Measurements from ENCODE around the gene RARS2. TPM values are rescaled to one million over a fixed set of nuclear protein-coding genes. Genes with fewer than 3 reads are reported as not detected.

Gene RARS2
- total RNA-seq: 16.6 and 20.2 TPM in 2 replicates

GRCh38 chr6:87589693-87590416, at the start of gene RARS2, which contains the start of gene ORC3:
Gene RARS2, minus strand, starts transcription at chr6:87589987. Its CDS starts 30 bp downstream, at chr6:87589957.
Gene ORC3, plus strand, starts transcription at chr6:87590135. Its CDS starts 34 bp downstream, at chr6:87590169.

GRCh38 chr6:87472525-87473418, 117.0 kb downstream of the RARS2 start, which contains the start of gene SLC35A1:
Gene SLC35A1, plus strand, starts transcription at chr6:87472974. Its CDS starts 30 bp downstream, at chr6:87473004.

Other genes with a start within 250 kb of the RARS2 start
- gene C6orf163, start 245.2 kb downstream of the RARS2 start, total RNA-seq: 1.6 TPM in 1 of 2 replicates, not detected in the other
- 2.2 TPM in 1 of 2 replicates, not detected in the other for gene CFAP206, start 182.0 kb downstream of the RARS2 start, total RNA-seq
- 5.2 and 10.5 TPM in 2 replicates for gene SLC35A1, start 117.0 kb downstream of the RARS2 start, total RNA-seq
- 9.5 and 17.1 TPM in 2 replicates for gene ORC3, start 148 bp upstream of the RARS2 start, total RNA-seq
- gene AKIRIN2, start 112.2 kb upstream of the RARS2 start, total RNA-seq: 23.3 and 29.3 TPM in 2 replicates

Measured in mesangial cell (primary cell).